Uterus (tissue), 2 donors: ENCODE data around the gene CYB5R4.

ENCODE experiments used
- CTCF ChIP-seq, 4 experiments: fragments of 200-600 bp in 2 of 4; fragments of 450-650 bp in 2 of 4; sonication (generic) in 2 of 4; IDR thresholded peaks; one replicate each; pipeline ENCODE4 v1.5.1; 2016 to 2019; ENCODE audit warnings: antibody characterized with exemption in 4 of 4, mild to moderate bottlenecking in 2 of 4, moderate library complexity in 1 of 4
- POLR2A ChIP-seq, 2 donors: fragments of 450-650 bp; IDR thresholded peaks; one replicate each; pipeline ENCODE4 v1.6.1; 2016; ENCODE audit warnings: antibody characterized with exemption in 2 of 2, mild to moderate bottlenecking in 1 of 2, moderate library complexity in 1 of 2

- no peak for TF ChIP-seq CTCF (IDR thresholded peaks at IDR 0.05)
- TF ChIP-seq POLR2A (IDR thresholded peaks at IDR 0.05): no peak
Measured at GRCh38 chr6:84001119-84001518, 141.6 kb downstream of the CYB5R4 start.
